HG02798 (cell line): ENCODE measurements around the gene TERT.
"Not testable (repeated sequence)": the region's sequence is repeated elsewhere in the genome, so short reads cannot be mapped to it uniquely, and the experiment has no call there.

Experiments used
- ATAC-seq: cut with Tn5 transposase; IDR thresholded peaks from one replicate; pipeline ENCODE4 v1.9.1; 2021; ENCODE audit warnings: mild to moderate bottlenecking; ENCODE audit not compliant: unreplicated experiment, poor library complexity

Gene TERT

GRCh38 chr5:1294835-1295649, at the start of gene TERT:
Gene TERT (minus strand): TSS chr5:1295068. CDS start chr5:1294989, 79 bp downstream.
- no peak for ATAC-seq

- peak; percentile 32 for ATAC-seq
Observed at GRCh38 chr5:1343931-1344901, 49.3 kb upstream of the TERT start.

GRCh38 chr5:1343315-1343751, 48.5 kb upstream of the TERT start:
- ATAC-seq, result no peak

- not testable (repeated sequence) for ATAC-seq
Observed at GRCh38 chr5:1342711-1343110, 47.8 kb upstream of the TERT start.

GRCh38 chr5:1342268-1342667, 47.4 kb upstream of the TERT start:
- no peak for ATAC-seq

GRCh38 chr5:1341863-1342262, 47.0 kb upstream of the TERT start:
- ATAC-seq, result no peak

GRCh38 chr5:1339818-1340210, 44.9 kb upstream of the TERT start:
- not testable (repeated sequence) for ATAC-seq

GRCh38 chr5:1339139-1339817, 44.4 kb upstream of the TERT start:
- not testable (repeated sequence) for ATAC-seq

GRCh38 chr5:1338506-1339070, 43.7 kb upstream of the TERT start:
- no peak for ATAC-seq

- ATAC-seq, result no peak
Observed at GRCh38 chr5:1338196-1338490, 43.3 kb upstream of the TERT start.

- ATAC-seq, result no peak
Observed at GRCh38 chr5:1337489-1338195, 42.8 kb upstream of the TERT start.

GRCh38 chr5:1336749-1337488, 42.1 kb upstream of the TERT start:
- no peak for ATAC-seq

- ATAC-seq, result no peak
Observed at GRCh38 chr5:1336106-1336561, 41.3 kb upstream of the TERT start.

GRCh38 chr5:1335540-1336095, 40.8 kb upstream of the TERT start:
- ATAC-seq, result no peak

GRCh38 chr5:1334831-1335539, 40.1 kb upstream of the TERT start:
- no peak for ATAC-seq

- ATAC-seq, result no peak
Observed at GRCh38 chr5:1333986-1334385, 39.1 kb upstream of the TERT start.

- ATAC-seq, result not testable (repeated sequence)
Observed at GRCh38 chr5:1333286-1333685, 38.4 kb upstream of the TERT start.

- ATAC-seq, result no peak
Observed at GRCh38 chr5:1332461-1333001, 37.7 kb upstream of the TERT start.
